GM23338 (cell line): ENCODE measurements around the gene DNM2.

Experiments
- CREB1 ChIP-seq: fragments of 250-450 bp; sonication (Bioruptor Pico); IDR thresholded peaks from 2 replicates; pipeline ENCODE4 v1.5.0; 2020; ENCODE audit warnings: low read depth, mild to moderate bottlenecking, moderate library complexity
- CTCF ChIP-seq, 2 experiments: fragments of 200-600 bp in 1 of 2; sonication (generic) in 1 of 2; conservative IDR thresholded peaks; 2 replicates each; pipeline versions ENCODE4 v1.5.1 to v1.6.1; 2016 to 2017; ENCODE audit warnings: antibody characterized with exemption in 2 of 2, low read depth in 2 of 2, mild to moderate bottlenecking in 2 of 2, moderate library complexity in 1 of 2
- EZH2 ChIP-seq: fragments of 200-600 bp; sonication (generic); IDR thresholded peaks from one replicate; pipeline ENCODE4 v1.8.0; 2017; ENCODE audit warnings: antibody characterized with exemption, mild to moderate bottlenecking, low read depth; ENCODE audit not compliant: unreplicated experiment
- EZH2phosphoT487 ChIP-seq: fragments of 200-600 bp; sonication (generic); IDR thresholded peaks from one replicate; pipeline ENCODE4 v1.8.1; 2018; ENCODE audit warnings: antibody characterized with exemption; ENCODE audit not compliant: unreplicated experiment
- JUNB ChIP-seq: IDR thresholded peaks from one replicate; pipeline ENCODE4 v1.6.1; 2016; ENCODE audit warnings: antibody characterized with exemption; ENCODE audit not compliant: unreplicated experiment
- POLR2AphosphoS5 ChIP-seq: IDR thresholded peaks from 2 replicates; pipeline ENCODE4 v1.6.1; 2016; ENCODE audit warnings: antibody characterized with exemption, low read depth
- REST ChIP-seq: IDR thresholded peaks from one replicate; pipeline ENCODE4 v1.6.1; 2018; ENCODE audit warnings: antibody characterized with exemption; ENCODE audit not compliant: unreplicated experiment
- ZNF462 ChIP-seq: fragments of 250-450 bp; sonication (Bioruptor Pico); IDR thresholded peaks from 2 replicates; pipeline ENCODE4 v1.5.0; 2020; ENCODE audit warnings: mild to moderate bottlenecking, moderate library complexity

GRCh38 chr19:10756791-10757190 lies 38.9 kb downstream of the DNM2 start:
- TF ChIP-seq POLR2AphosphoS5: no peak
- TF ChIP-seq CTCF (conservative IDR thresholded peaks at IDR 0.05; ENCODE audit: low read depth in 2 of 2): no peak
- no peak for TF ChIP-seq ZNF462 (CRISPR knock-in tag)
- no peak for TF ChIP-seq REST
- no peak for TF ChIP-seq EZH2
- TF ChIP-seq CREB1: no peak
- TF ChIP-seq EZH2phosphoT487: no peak
- no peak for TF ChIP-seq JUNB
